SK-N-SH (cell line): ENCODE measurements around the gene DDT.

Experiments
- EP300 ChIP-seq, 2 experiments: IDR thresholded peaks; 2 replicates each; pipeline versions ENCODE4 v1.4.0 to v1.6.1; 2012; ENCODE audit warnings: borderline replicate concordance in 1 of 2, low read depth in 1 of 2, low read length in 1 of 2
- FOXM1 ChIP-seq: IDR thresholded peaks from 2 replicates; pipeline ENCODE4 v1.4.0; 2012; ENCODE audit warnings: low read depth, mild to moderate bottlenecking
- GABPA ChIP-seq: IDR thresholded peaks from 2 replicates; pipeline ENCODE4 v1.4.0; 2012; ENCODE audit warnings: low read depth, mild to moderate bottlenecking
- MAX ChIP-seq: IDR thresholded peaks from 2 replicates; pipeline ENCODE4 v1.4.0; 2012; ENCODE audit warnings: low read depth
- POLR2AphosphoS5 ChIP-seq: IDR thresholded peaks from 2 replicates; pipeline ENCODE4 v1.6.1; 2012; ENCODE audit warnings: low read depth, low read length
- RAD21 ChIP-seq: IDR thresholded peaks from 2 replicates; pipeline ENCODE4 v1.6.1; 2012; ENCODE audit warnings: mild to moderate bottlenecking, low read length
- REST ChIP-seq: IDR thresholded peaks from 2 replicates; pipeline ENCODE4 v1.6.1; 2012; ENCODE audit warnings: mild to moderate bottlenecking, low read depth, low read length, moderate library complexity
- RXRA ChIP-seq: IDR thresholded peaks from 2 replicates; pipeline ENCODE4 v1.4.0; 2012; ENCODE audit warnings: low read depth, mild to moderate bottlenecking, borderline replicate concordance
- SIN3A ChIP-seq: IDR thresholded peaks from 2 replicates; pipeline ENCODE4 v1.6.1; 2012; ENCODE audit warnings: low read depth, mild to moderate bottlenecking, low read length, moderate library complexity, borderline replicate concordance
- TAF1 ChIP-seq: IDR thresholded peaks from 2 replicates; pipeline ENCODE4 v1.6.1; 2012; ENCODE audit warnings: low read depth, mild to moderate bottlenecking, low read length, moderate library complexity, borderline replicate concordance
- TF ChIP-seq, protein P1 (sequence below): fragments of 200-600 bp; sonication (generic); IDR thresholded peaks from 2 replicates; pipeline ENCODE4 v1.6.1; 2017; ENCODE audit warnings: antibody characterized with exemption, mild to moderate bottlenecking, moderate library complexity
- TF ChIP-seq, protein P2 (sequence below): fragments of 150-350 bp; IDR thresholded peaks from 2 replicates; pipeline ENCODE4 v1.6.1; 2017; ENCODE audit warnings: antibody characterized with exemption, low read length, low read depth, borderline replicate concordance

GRCh38 chr22:24002851-24003250, 28.6 kb upstream of the DDT start:
- no peak for TF ChIP-seq MAX
- TF ChIP-seq, protein P1, sequence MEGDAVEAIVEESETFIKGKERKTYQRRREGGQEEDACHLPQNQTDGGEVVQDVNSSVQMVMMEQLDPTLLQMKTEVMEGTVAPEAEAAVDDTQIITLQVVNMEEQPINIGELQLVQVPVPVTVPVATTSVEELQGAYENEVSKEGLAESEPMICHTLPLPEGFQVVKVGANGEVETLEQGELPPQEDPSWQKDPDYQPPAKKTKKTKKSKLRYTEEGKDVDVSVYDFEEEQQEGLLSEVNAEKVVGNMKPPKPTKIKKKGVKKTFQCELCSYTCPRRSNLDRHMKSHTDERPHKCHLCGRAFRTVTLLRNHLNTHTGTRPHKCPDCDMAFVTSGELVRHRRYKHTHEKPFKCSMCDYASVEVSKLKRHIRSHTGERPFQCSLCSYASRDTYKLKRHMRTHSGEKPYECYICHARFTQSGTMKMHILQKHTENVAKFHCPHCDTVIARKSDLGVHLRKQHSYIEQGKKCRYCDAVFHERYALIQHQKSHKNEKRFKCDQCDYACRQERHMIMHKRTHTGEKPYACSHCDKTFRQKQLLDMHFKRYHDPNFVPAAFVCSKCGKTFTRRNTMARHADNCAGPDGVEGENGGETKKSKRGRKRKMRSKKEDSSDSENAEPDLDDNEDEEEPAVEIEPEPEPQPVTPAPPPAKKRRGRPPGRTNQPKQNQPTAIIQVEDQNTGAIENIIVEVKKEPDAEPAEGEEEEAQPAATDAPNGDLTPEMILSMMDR, result no peak
- TF ChIP-seq SIN3A, result no peak
- TF ChIP-seq FOXM1, result no peak
- TF ChIP-seq GABPA, result no peak
- TF ChIP-seq EP300 (IDR thresholded peaks at IDR 0.05; ENCODE audit: borderline replicate concordance in 1 of 2, low read depth in 1 of 2, low read length in 1 of 2), result no peak
- TF ChIP-seq RAD21, result no peak
- TF ChIP-seq POLR2AphosphoS5, result no peak
- TF ChIP-seq, protein P2, sequence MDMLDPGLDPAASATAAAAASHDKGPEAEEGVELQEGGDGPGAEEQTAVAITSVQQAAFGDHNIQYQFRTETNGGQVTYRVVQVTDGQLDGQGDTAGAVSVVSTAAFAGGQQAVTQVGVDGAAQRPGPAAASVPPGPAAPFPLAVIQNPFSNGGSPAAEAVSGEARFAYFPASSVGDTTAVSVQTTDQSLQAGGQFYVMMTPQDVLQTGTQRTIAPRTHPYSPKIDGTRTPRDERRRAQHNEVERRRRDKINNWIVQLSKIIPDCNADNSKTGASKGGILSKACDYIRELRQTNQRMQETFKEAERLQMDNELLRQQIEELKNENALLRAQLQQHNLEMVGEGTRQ, result no peak
- TF ChIP-seq RXRA, result no peak
- no peak for TF ChIP-seq TAF1
- TF ChIP-seq REST, result no peak
